H1 (cell line): ENCODE measurements around the gene EFEMP1. TPM values are rescaled to one million over a fixed set of nuclear protein-coding genes. Genes with fewer than 3 reads are reported as not detected.

Experiments used
- CTCF ChIA-PET: fragments of 300-600 bp; sonication (Branson Sonifier 250); formaldehyde crosslinking; loops from one replicate; lab custom pipeline; 2021; ENCODE audit not compliant: partially characterized antibody; lab: Charles Lee
- POLR2A ChIA-PET: fragments of 300-600 bp; sonication (Branson Sonifier 250); formaldehyde crosslinking; loops from one replicate; lab custom pipeline; 2021; ENCODE audit warnings: inconsistent platforms; ENCODE audit not compliant: partially characterized antibody; lab: Charles Lee
- DNase-seq, 2 experiments: peaks; one replicate each; pipeline versions ENCODE4 v3.0.0 to v3.0.0-alpha.2; 2010 to 2022; ENCODE audit warnings: low spot score in 2 of 2, low read depth in 1 of 2, mixed read lengths in 1 of 2
- FAIRE-seq: peaks from 2 replicates; lab custom pipeline; 2011; peaks lifted over from hg19 to GRCh38; lab: Jason Lieb, UNC
- H2AFZ ChIP-seq: 2 replicates; pipeline ENCODE4 v1.8.1; 2012; ENCODE audit warnings: low read length, inconsistent platforms
- H2AK5ac ChIP-seq: 2 replicates; pipeline ENCODE4 v1.6.1; 2013; ENCODE audit warnings: low read depth, low read length
- H2BK120ac ChIP-seq: replicated peaks from 2 replicates; pipeline ENCODE3; 2013; ENCODE audit warnings: low read depth, low read length, inconsistent platforms
- H2BK12ac ChIP-seq: 2 replicates; pipeline ENCODE4 v1.6.1; 2013; ENCODE audit warnings: low read depth, low read length
- H2BK15ac ChIP-seq: 2 replicates; pipeline ENCODE4 v1.6.1; 2013; ENCODE audit warnings: low read length
- H2BK20ac ChIP-seq: 2 replicates; pipeline ENCODE4 v1.6.1; 2013; ENCODE audit warnings: low read length
- H2BK5ac ChIP-seq: 2 replicates; pipeline ENCODE4 v1.6.1; 2013; ENCODE audit warnings: low read depth, low read length
- H3K14ac ChIP-seq: 2 replicates; pipeline ENCODE4 v1.6.1; 2013; ENCODE audit warnings: inconsistent platforms; ENCODE audit not compliant: insufficient read length
- H3K18ac ChIP-seq: 2 replicates; pipeline ENCODE4 v1.6.1; 2013; ENCODE audit warnings: low read length; ENCODE audit errors: extremely low read depth
- H3K23ac ChIP-seq: 2 replicates; pipeline ENCODE4 v1.6.1; 2013; ENCODE audit warnings: inconsistent platforms; ENCODE audit not compliant: insufficient read length
- H3K23me2 ChIP-seq: 2 replicates; pipeline ENCODE4 v1.6.1; 2013; ENCODE audit warnings: low read depth, low read length
- H3K27ac ChIP-seq: 2 replicates; pipeline ENCODE4 v1.6.1; 2011; ENCODE audit warnings: low read depth, low read length, inconsistent platforms
- H3K27me3 ChIP-seq, 4 experiments: replicated peaks in 1 of 4; 1 replicate in 1 of 4; 2 replicates in 3 of 4; pipeline versions ENCODE4 v1.6.1 to v1.8.1; 2011 to 2013; ENCODE audit warnings: low read length in 3 of 4, mild to moderate bottlenecking in 3 of 4, inconsistent platforms in 2 of 4, mixed read lengths in 2 of 4, moderate library complexity in 1 of 4; ENCODE audit not compliant: control insufficient read depth in 3 of 4, insufficient read depth in 3 of 4; ENCODE audit errors: extremely low read depth in 1 of 4
- H3K36me3 ChIP-seq, 4 experiments: 2 replicates each; pipeline versions ENCODE4 v1.6.1 to v1.8.1; 2011 to 2013; ENCODE audit warnings: mild to moderate bottlenecking in 4 of 4, low read length in 3 of 4, moderate library complexity in 2 of 4, control low read depth in 1 of 4, inconsistent platforms in 1 of 4; ENCODE audit not compliant: insufficient read depth in 4 of 4, control insufficient read depth in 2 of 4
- H3K4ac ChIP-seq: replicated peaks from 2 replicates; pipeline ENCODE3; 2013; ENCODE audit warnings: low read length, low read depth, mixed read lengths, inconsistent platforms; ENCODE audit not compliant: insufficient read length
- H3K4me1 ChIP-seq, 4 experiments: replicated peaks in 1 of 4; 1 replicate in 1 of 4; 2 replicates in 3 of 4; pipeline versions ENCODE4 v1.6.1 to v1.8.1; 2011 to 2013; ENCODE audit warnings: low read length in 3 of 4, inconsistent platforms in 2 of 4, mixed read lengths in 1 of 4; ENCODE audit not compliant: insufficient read depth in 4 of 4, control insufficient read depth in 3 of 4
- H3K4me2 ChIP-seq, 2 experiments: 2 replicates each; pipeline versions ENCODE4 v1.6.1 to v1.8.1; 2011 to 2013; ENCODE audit warnings: low read depth in 2 of 2, low read length in 2 of 2, control low read depth in 1 of 2, inconsistent platforms in 1 of 2, mild to moderate bottlenecking in 1 of 2; ENCODE audit not compliant: insufficient read depth in 1 of 2
- H3K4me3 ChIP-seq, 4 experiments: fragments of 200-600, 300-600 bp in 1 of 4; sonication (generic), shearing (Covaris generic), sonication (Bioruptor Twin) in 1 of 4; 2 replicates each; pipeline versions ENCODE4 v1.5.1 to v1.8.1; 2011 to 2016; ENCODE audit warnings: low read length in 4 of 4, low read depth in 3 of 4, control low read depth in 2 of 4, inconsistent platforms in 2 of 4, mild to moderate bottlenecking in 2 of 4, mixed read lengths in 1 of 4, moderate library complexity in 1 of 4; ENCODE audit not compliant: insufficient read depth in 2 of 4; ENCODE audit errors: extremely low read depth in 1 of 4
- H3K56ac ChIP-seq: replicated peaks from 2 replicates; pipeline ENCODE3; 2013; ENCODE audit warnings: low read depth, mild to moderate bottlenecking, mixed read lengths, low read length, inconsistent platforms; ENCODE audit not compliant: insufficient read length
- H3K79me1 ChIP-seq: 2 replicates; pipeline ENCODE4 v1.6.1; 2013; ENCODE audit warnings: low read depth, low read length, control low read depth
- H3K79me2 ChIP-seq, 2 experiments: 2 replicates each; pipeline versions ENCODE4 v1.6.1 to v1.8.1; 2012 to 2013; ENCODE audit warnings: low read length in 2 of 2, mild to moderate bottlenecking in 2 of 2, inconsistent platforms in 1 of 2; ENCODE audit not compliant: insufficient read depth in 2 of 2, control insufficient read depth in 1 of 2
- H3K9ac ChIP-seq, 4 experiments: replicated peaks in 1 of 4; 1 replicate in 1 of 4; 2 replicates in 3 of 4; pipeline versions ENCODE4 v1.6.1 to v1.8.1; 2011 to 2013; ENCODE audit warnings: low read depth in 3 of 4, low read length in 3 of 4, control low read depth in 2 of 4, mild to moderate bottlenecking in 2 of 4, moderate library complexity in 2 of 4, inconsistent platforms in 1 of 4; ENCODE audit errors: extremely low read depth in 1 of 4
- H3K9me3 ChIP-seq, 2 experiments: 2 replicates each; pipeline versions ENCODE4 v1.6.1 to v1.8.1; 2012 to 2013; ENCODE audit warnings: mild to moderate bottlenecking in 2 of 2, moderate library complexity in 2 of 2, control low read depth in 1 of 2, inconsistent platforms in 1 of 2, low read depth in 1 of 2, low read length in 1 of 2, mixed read lengths in 1 of 2; ENCODE audit not compliant: insufficient read depth in 2 of 2
- H4K20me1 ChIP-seq, 2 experiments: replicated peaks in 1 of 2; 2 replicates each; pipeline versions ENCODE3 to v1.8.1; 2011 to 2013; ENCODE audit warnings: inconsistent platforms in 2 of 2, low read length in 2 of 2, mild to moderate bottlenecking in 1 of 2; ENCODE audit not compliant: insufficient read depth in 2 of 2, control insufficient read depth in 1 of 2
- H4K5ac ChIP-seq: 2 replicates; pipeline ENCODE4 v1.6.1; 2013; ENCODE audit warnings: low read length, low read depth, mixed read lengths, inconsistent platforms; ENCODE audit not compliant: insufficient read length
- H4K8ac ChIP-seq: 2 replicates; pipeline ENCODE4 v1.8.0; 2013; ENCODE audit warnings: mild to moderate bottlenecking, moderate library complexity, low read length, inconsistent platforms; ENCODE audit not compliant: insufficient read depth; ENCODE audit errors: extremely low read depth
- H4K91ac ChIP-seq: replicated peaks from 2 replicates; pipeline ENCODE3; 2013; ENCODE audit warnings: low read length, mixed read lengths, inconsistent platforms; ENCODE audit not compliant: insufficient read length
- ASH2L ChIP-seq: fragments of 200-600, 300-600 bp; sonication (generic); IDR thresholded peaks from one replicate; pipeline ENCODE4 v1.7.1; 2017; ENCODE audit warnings: low read length
- CBX8 ChIP-seq: fragments of 300-800, 300-1000 bp; sonication (generic); IDR thresholded peaks from 2 replicates; pipeline ENCODE4 v1.7.1; 2016; ENCODE audit warnings: low read depth, low read length, borderline replicate concordance
- CHD1 ChIP-seq: IDR thresholded peaks from 2 replicates; pipeline ENCODE4 v1.6.1; 2012; ENCODE audit warnings: low read depth, low read length, improper control_type of control experiment
- EZH2 ChIP-seq: fragments of 200-600 bp; sonication (generic); IDR thresholded peaks from 2 replicates; pipeline ENCODE4 v1.7.1; 2012; ENCODE audit warnings: low read depth, mild to moderate bottlenecking, moderate library complexity, low read length, inconsistent platforms; ENCODE audit not compliant: severe bottlenecking
- GABPA ChIP-seq: IDR thresholded peaks from 2 replicates; pipeline ENCODE4 v1.6.1; 2011; ENCODE audit warnings: mild to moderate bottlenecking, low read length, moderate library complexity, borderline replicate concordance; ENCODE audit not compliant: insufficient read depth
- GTF2F1 ChIP-seq: IDR thresholded peaks from 2 replicates; pipeline ENCODE4 v1.6.1; 2012; ENCODE audit warnings: low read depth, low read length, improper control_type of control experiment, borderline replicate concordance
- JUN ChIP-seq: IDR thresholded peaks from 2 replicates; pipeline ENCODE4 v1.6.1; 2011; ENCODE audit warnings: low read depth, mild to moderate bottlenecking, improper control_type of control experiment, low read length
- KDM5A ChIP-seq: fragments of 200-600 bp; IDR thresholded peaks from 2 replicates; pipeline ENCODE4 v1.7.1; 2012; ENCODE audit warnings: mild to moderate bottlenecking, low read length, inconsistent platforms, mixed read lengths
- RFX5 ChIP-seq: IDR thresholded peaks from 2 replicates; pipeline ENCODE4 v1.6.1; 2011; ENCODE audit warnings: low read depth, low read length, improper control_type of control experiment, borderline replicate concordance
- TAF1 ChIP-seq: IDR thresholded peaks from 2 replicates; pipeline ENCODE4 v1.6.1; 2011; ENCODE audit warnings: mild to moderate bottlenecking, low read depth, low read length
- WGBS, 2 experiments: shearing (Covaris generic) in 1 of 2; methylation state at CpG; one replicate each; pipeline versions ENCODE4 v1.1.6 to v1.1.7; 2013 to 2015; ENCODE audit warnings: low lambda C conversion rate in 2 of 2, mixed read lengths in 2 of 2, inconsistent platforms in 1 of 2, low coverage in 1 of 2, missing lambda C conversion rate in 1 of 2; ENCODE audit not compliant: insufficient replicate concordance in 2 of 2, insufficient coverage in 1 of 2, insufficient read length in 1 of 2; ENCODE audit errors: extremely low coverage in 1 of 2, missing lambda C conversion rate in 1 of 2; 5-methylcytosine and 5-hydroxymethylcytosine counted together
- polyA plus RNA-seq, 7 experiments: library from polyadenylated mRNA; depleted of rRNA in 3 of 7; stranded (reverse) in 5 of 7; unstranded in 2 of 7; fragments of >200 nt in 5 of 7; fragments of 200-250 nt in 2 of 7; gene quantifications; 1 replicate in 5 of 7; 2 replicates in 1 of 7; 4 replicates in 1 of 7; pipeline versions ENCODE4 v1.2.1 to v1.2.3, GENCODE V29; 2011 to 2013; ENCODE audit warnings: missing spikeins in 2 of 7, mixed read lengths in 2 of 7
- total RNA-seq: library from RNA; stranded (reverse); fragmentation: NEBNext Ultra II Directional; extraction: Animal tissue kit (Norgen Biotek cat#: 25700); gene quantifications from 2 replicates; pipeline ENCODE4 v1.2.1, GENCODE V29; 2021

EFEMP1 gene
- total and polyA plus RNA-seq, 2 of the 8 experiments (the other 6 are each of a cell fraction or from before 2014, with no cell fraction given), result 15.5 to 19.7 TPM

GRCh38 chr2:55907686-55908085, 15.9 kb downstream of the EFEMP1 start:
- H2BK20ac ChIP-seq, result no peak overlapping the region
- no peak overlapping the region for H3K9ac ChIP-seq
- TF ChIP-seq RFX5 (no peak), CHD1 (no peak), JUN (no peak), TAF1 (no peak), KDM5A (no peak), CBX8 (no peak), GTF2F1 (no peak), ASH2L (no peak), GABPA (no peak), EZH2 (no peak)
- H4K5ac ChIP-seq, result no peak overlapping the region
- no peak overlapping the region for H3K14ac ChIP-seq
- no peak overlapping the region for H2BK120ac ChIP-seq
- H3K4ac ChIP-seq, result no peak overlapping the region
- H2AK5ac ChIP-seq, result no peak overlapping the region
- no peak for DNase-seq
- no peak overlapping the region for H4K8ac ChIP-seq
- no peak overlapping the region for H2AFZ ChIP-seq
- no peaks in the 10 kb centered on the region; a peak in 1 of 4 replicates for H3K9me3 ChIP-seq
- ChIA-PET POLR2A (no interaction called here), CTCF (interaction anchor here (0.7 to 1.3 kb wide), 2 partner anchors 136 to 190 kb away, joined by 3 to 4 read pairs; no protein-coding TSS in a partner anchor)
- no peak for FAIRE-seq
- H3K18ac ChIP-seq, result no peak overlapping the region
- H3K27me3 ChIP-seq, result no peaks in the 10 kb centered on the region
- H2BK15ac ChIP-seq, result no peak overlapping the region
- H3K79me1 ChIP-seq, result no peaks in the 10 kb centered on the region
- no peak overlapping the region for H3K56ac ChIP-seq
- H3K4me2 ChIP-seq, result no peak overlapping the region
- H3K4me3 ChIP-seq, result no peak overlapping the region
- H3K4me1 ChIP-seq, result no peaks in the 10 kb centered on the region
- no peak overlapping the region for H4K91ac ChIP-seq
- no peak overlapping the region for H2BK5ac ChIP-seq
- H3K27ac ChIP-seq, result no peak overlapping the region
- no peak overlapping the region for H3K23ac ChIP-seq
- WGBS, 2 experiments, result 93% methylated on average over 3 of the region's 3 CpGs; no CpG with 5 or more reads in 1 of the 2 experiments
- no peak overlapping the region for H2BK12ac ChIP-seq
- no peaks in the 10 kb centered on the region for H3K23me2 ChIP-seq
- no peaks in the 10 kb centered on the region for H3K79me2 ChIP-seq
- H3K36me3 ChIP-seq, result no peaks in the 10 kb centered on the region
- no peaks in the 10 kb centered on the region for H4K20me1 ChIP-seq
